CD4-positive, alpha-beta T cell treated with Interleukin-4 for 1 hour (primary cell): ENCODE measurements around the gene NFYB.
"Not testable (repeated sequence)": the region's sequence is repeated elsewhere in the genome, so short reads cannot be mapped to it uniquely, and the experiment has no call there.

Source experiments
- DNase-seq, 2 donors: peaks; one replicate each; pipeline ENCODE4 v3.0.0-alpha.2; 2020 to 2022

NFYB gene

GRCh38 chr12:104137902-104138796 is at the start of gene NFYB:
Gene NFYB, minus strand, starts transcription at chr12:104138210. Its CDS starts 2,757 bp downstream, at chr12:104135453.
- peak; percentile 95 to 96 for DNase-seq

- no peak for DNase-seq
Measured at GRCh38 chr12:104187446-104188155, 49.6 kb upstream of the NFYB start.

GRCh38 chr12:104183443-104183842 is 45.4 kb upstream of the NFYB start:
- no peak for DNase-seq

DNA sequence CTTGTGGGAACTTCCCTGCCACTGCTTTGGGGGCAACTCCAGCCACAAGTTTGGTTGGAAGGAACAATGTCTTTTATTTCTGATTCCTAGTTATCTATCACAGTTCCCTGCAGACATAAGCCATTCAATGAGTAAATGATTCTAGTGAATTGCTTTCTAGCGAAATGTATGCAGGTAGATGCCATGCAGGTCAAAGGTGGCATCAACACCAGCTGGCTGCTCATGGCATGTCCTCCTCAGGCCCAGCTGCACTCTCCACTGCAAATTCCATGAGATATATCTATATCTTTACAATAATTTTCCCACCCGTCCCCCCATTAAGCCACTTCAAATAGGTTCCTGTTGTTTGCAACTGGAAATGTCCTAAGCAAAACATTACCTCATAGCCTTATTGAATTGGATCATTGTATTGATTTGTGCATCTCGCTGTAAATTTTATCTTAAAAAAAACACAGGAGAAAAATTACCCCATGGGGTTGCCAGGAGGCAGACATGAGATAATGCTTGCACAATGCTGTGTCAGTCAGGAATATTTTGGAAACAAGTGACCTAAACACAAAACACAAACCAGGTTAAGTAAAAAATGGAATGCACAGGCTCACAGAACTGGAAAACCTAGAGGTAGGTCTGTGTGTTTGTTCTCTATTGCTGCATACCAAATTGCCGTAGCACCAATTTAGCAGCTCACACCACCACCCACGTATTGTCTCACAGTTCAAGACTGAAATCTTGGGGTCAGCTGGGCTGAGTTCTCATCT is 44.8 kb upstream of the NFYB start:
- no peak for DNase-seq

GRCh38 chr12:104182144-104182543 is 44.1 kb upstream of the NFYB start:
- DNase-seq = no peak

DNA sequence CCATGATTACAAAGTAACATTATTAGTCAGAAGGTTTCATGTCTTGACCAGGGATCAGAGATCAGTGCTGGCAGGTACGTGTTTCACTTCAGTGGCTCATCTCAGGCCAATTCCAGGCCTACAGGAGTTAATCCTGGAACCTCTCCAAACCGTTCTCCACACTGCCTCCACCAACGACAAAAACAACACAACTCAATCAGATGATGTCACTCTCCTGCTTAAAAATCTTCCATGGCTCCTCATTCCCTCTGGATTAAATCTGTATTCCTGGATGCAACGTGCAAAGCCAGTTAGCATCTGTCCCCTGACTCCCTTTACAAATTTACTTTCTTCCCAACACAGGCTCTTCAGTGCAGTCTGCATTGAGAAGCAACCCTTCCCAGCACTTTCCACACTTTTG is 43.3 kb upstream of the NFYB start:
- no peak for DNase-seq

- no peak for DNase-seq
Measured at GRCh38 chr12:104180374-104180773, 42.4 kb upstream of the NFYB start.

DNA sequence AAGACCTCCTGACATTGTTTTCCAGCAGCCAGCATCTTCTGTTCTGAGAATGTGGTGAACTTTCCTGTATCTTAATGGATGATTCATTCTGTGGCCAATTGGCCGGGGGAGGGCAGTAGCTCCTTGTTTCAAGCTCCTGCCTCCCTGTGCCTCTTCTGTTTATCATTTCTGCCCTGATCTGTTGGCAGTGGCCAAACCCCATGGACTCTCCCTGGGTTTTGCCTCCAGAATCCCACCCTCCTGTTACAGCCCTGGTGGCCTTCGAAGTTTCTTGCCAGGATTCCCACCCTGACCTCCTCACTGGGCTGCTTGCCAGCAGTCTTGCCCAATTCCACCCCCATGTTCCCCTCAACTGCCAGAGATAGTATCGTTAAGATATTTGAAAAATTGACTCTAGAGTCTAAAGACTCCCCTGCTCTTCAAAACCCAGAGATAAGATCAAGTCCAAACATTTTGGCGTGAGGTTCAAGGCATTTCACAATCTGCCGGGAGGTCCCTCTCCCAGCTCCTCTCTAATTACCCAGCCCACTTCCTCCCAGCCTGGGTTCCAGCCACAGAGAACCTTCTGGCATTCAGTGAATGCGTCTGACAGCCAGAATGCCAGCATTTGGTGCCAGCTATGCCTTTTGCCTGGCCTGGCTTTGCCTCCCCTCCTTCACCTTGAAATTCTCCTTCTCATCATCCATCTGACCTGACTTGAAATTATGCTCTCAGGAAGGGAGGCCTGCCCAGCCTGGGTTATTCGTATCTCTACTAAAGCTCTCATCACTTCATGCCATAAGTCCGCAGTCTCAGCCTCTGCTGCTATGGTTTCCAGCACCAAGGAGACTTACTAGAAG is 39.9 kb upstream of the NFYB start:
- DNase-seq = no peak

DNA sequence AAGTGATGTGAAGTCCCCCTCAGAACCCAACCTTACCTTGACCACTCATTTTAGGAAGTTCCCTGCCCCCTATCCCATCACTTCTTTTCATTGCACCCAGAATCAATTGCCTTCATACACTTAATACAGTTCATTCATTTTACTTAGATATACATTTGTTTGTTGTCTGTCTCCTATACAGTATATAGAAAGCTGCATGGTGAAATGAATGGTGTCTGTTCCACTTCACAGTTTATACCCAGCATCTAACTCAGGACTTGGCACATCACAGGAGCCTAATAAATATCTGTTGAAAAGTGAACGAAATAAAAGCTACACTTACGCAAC is 39.3 kb upstream of the NFYB start:
- no peak for DNase-seq

DNA sequence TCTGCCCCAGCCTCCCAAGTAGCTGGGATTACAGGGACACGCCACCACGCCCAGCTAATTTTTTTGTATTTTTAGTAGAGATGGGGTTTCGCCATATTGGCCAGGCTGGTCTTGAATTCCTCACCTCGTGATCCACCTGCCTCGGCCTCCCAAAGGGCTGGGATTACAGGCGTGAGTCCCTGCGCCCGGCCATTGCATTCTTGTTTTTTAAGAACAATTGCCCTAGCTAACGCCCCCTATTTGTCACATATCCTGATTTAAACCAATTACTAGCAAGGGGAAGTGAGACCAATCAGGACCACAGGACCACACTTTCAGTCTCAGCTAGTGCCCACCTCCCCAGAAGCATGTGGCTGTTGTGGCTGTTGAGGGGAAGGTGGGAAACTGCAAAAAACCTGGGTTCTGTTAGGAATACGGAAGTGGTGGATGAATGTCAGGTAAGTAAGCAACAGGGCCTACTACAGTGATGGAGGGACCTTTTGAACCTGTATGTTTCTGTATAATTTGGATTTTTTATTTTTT is 37.8 kb upstream of the NFYB start:
- no peak for DNase-seq

- not testable (repeated sequence) for DNase-seq
Measured at GRCh38 chr12:104173804-104174203, 35.8 kb upstream of the NFYB start.

DNA sequence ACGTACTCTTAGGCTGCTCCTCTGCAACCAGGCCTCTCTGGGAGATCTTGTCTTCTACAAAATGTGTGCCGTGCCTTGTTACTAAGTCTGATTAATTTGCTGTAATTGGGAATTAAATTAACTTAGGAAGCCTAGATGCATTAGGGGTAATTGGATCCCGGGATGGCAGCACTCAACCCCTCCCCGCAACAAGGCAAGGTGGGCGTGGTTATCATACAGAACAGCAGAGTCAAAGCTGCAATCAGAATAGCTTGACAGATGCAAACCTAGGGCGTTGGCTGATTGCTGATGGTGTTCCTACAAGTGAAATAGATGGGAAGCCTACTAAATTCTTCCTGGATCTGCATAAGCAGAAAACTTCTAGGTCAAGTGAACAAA is 34.5 kb upstream of the NFYB start:
- no peak for DNase-seq

DNA sequence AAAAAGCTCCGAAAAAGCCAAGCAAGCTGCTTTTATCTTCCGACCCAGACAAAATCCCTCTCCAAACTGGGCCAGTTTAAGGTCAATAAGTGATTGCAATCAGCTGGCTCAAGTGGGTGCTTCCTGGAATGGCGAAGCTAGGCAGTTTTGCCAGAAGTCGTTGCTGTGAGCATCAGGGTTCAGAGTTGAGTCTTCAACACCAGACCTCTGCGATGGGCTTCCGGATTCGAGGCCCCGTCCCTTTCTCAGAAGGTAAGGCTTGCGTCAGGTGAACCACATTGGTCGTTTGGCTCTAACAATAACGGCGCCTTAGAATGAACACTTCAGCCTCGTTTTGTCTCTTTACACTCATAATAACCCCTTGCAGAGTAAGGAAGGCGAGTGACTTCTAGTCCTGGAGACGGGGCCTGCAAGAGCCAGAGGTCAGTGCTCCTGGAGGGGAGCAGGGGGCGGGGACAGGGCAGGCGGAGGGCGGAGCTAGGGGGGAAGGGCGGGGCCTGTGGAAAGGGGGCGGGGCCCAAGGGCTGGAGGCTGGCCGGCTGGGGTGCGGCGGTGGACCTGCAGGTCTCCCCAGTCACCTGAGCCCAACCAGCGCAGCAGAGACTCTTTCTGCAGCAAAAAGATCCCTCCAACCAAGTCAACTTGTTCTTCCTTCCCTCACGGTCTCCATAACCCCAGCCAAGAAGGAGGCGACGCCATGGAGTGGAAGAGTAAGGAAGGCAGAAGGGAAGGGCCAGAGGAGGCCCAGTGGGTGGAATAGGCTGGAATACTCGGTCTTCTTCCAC is 34.0 kb upstream of the NFYB start:
- no peak for DNase-seq

DNA sequence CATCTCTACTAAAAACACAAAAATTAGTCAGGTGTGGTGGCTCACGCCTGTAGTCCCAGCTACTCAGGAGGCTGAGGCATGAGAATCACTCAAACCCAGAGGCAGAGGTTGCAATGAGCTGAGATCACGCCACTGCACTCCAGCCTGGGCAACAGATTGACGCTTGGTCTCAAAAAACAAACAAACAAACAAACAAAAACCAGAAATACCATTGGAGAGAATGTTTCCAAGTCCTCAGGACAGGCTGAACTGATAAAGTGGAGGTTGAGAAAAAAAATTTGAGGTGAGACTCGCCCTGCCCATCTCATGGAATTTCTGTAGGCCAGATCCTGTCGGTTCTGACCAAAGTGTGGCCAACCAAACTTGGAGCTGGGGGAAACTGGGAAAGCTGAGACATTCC is 30.6 kb upstream of the NFYB start:
- DNase-seq = no peak

DNA sequence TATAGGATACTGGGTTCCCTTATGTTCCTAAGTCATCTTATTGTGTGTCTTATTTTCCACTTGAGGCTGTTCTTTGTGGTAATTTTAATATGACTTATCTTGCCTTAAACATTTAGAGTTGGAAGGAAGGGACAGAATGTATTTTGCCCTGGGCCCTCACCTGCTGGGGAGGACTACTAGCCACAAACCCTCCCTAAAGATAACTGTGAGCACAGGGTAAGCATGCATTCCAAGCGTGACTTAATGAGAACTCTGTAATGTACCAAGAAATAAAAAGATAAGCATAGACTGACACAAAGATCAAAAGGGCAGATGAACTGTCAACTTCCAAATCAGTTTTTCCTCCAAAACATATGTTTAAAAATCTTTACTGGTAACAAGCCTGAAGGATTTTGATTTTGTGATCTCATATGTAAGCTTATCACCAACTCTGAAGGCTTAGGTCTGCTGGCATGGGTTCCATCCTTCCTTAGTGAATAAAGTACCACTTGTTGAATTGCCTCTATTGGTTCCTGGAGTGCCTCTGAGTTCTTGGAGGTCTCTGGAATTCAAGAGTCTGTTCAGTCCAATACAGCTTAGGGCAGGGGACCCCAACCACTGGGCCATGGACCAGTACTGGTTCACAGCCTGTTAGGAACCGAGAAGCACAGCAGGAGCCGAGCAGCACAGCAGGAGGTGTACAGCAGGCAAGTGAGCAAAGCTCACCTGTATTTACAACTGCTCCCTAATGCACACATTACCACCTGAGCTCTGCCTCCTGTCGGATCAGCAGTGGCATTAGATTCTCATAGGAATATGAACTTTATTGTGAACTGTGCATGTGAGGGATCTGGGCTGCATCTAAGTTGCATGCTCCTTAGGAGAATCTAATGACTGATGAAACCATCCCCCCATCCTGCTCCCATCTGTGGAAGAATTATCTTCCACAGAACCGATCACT is 29.8 kb upstream of the NFYB start:
- no peak for DNase-seq

DNA sequence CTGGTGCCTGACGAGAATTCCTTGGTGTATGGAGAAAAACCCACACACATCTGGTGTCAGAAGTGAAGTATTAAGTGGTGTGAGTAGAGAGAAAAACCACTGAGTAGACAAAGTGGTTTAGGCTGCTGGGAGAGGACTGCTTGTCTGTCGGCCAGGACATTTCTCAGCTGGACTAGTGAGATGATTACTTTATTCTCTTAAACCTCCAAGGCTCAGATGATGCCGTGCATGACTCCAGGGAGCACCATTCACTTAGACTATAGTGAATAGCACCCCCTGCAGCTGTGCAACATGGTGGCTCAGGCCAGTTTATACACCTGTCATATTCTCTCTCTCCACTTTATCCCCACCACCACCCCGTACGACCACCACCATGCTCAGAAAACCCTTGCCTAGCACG is 28.5 kb upstream of the NFYB start:
- DNase-seq = no peak

GRCh38 chr12:104165801-104166200 is 27.8 kb upstream of the NFYB start:
- no peak for DNase-seq

DNA sequence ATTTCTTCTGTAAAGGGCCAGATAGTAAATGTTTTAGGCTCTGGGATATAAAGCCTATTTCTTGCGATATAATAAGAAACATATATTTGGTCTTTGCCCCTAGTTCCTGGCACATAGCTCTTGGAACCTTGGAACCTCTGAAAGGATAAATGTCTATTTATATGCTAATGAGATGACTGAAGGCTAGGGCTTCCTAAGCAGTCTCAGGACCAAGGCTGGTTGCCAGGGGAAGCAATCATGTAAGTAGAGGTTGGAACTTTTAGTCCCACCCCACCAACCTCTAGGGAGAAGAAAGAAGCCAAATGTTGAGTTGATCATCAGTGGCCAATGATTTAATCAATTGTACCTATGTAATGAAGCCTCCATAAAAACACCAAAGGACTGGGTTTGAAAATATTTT is 26.6 kb upstream of the NFYB start:
- no peak for DNase-seq

DNA sequence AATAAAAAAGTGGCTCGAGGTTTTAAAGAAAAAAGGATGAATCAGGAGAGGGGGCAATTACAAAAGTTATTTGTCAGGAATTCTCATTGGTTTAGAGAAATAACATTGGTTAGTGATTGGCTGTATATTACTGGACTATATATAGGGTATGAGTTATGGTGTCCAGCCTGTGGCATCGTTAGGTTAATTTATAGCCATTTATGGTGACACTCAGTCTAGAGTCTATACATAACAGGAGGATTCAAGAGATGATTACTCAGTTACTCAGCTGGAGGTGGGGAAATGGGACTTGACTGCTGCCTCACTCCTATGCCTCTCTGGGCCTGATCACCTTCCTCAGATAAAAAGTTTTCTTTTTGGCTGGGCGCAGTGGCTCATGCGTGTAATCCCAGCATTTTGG is 25.6 kb upstream of the NFYB start:
- no peak for DNase-seq

- not testable (repeated sequence) for DNase-seq
Measured at GRCh38 chr12:104163028-104163427, 25.0 kb upstream of the NFYB start.
